Breast epithelium (tissue), 3 donors: ENCODE data around the gene RUFY1.

Source experiments
- POLR2A ChIP-seq: fragments of 450-650 bp; IDR thresholded peaks from one replicate; pipeline ENCODE4 v1.6.1; 2016; ENCODE audit warnings: antibody characterized with exemption, mild to moderate bottlenecking, moderate library complexity
- POLR2AphosphoS5 ChIP-seq, 3 donors: sonication (generic); formaldehyde crosslinking; IDR thresholded peaks; one replicate each; pipeline ENCODE4 v1.6.1; 2017; ENCODE audit warnings: antibody characterized with exemption in 3 of 3
- TF ChIP-seq, protein P1 (sequence below), 3 donors: fragments of 450-650 bp; IDR thresholded peaks; one replicate each; pipeline ENCODE4 v1.5.1; 2016 to 2017; ENCODE audit warnings: antibody characterized with exemption in 3 of 3, mild to moderate bottlenecking in 3 of 3, moderate library complexity in 3 of 3

DNA sequence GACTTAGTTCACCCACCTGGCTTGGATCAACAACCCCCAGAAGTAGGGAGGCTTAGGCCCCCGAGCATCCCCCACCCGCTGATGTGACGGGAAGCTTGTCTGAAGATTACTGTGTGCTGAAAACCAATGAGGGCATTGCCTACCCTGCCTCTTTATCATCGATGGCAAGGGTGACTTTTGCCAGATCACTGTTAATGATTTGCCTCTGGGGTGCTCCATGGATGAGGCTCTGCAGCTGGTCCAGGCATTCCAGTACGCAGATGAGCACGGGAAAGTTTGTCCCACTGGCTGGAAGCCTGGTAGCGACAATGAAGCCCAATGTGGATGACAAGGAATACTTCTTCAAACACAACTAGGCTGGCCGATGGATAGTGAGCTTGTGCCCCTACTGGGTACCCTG lies 22.0 kb downstream of the RUFY1 start:
- TF ChIP-seq POLR2AphosphoS5 (IDR thresholded peaks at IDR 0.05) (no peak), POLR2A (no peak)
- TF ChIP-seq, protein P1, sequence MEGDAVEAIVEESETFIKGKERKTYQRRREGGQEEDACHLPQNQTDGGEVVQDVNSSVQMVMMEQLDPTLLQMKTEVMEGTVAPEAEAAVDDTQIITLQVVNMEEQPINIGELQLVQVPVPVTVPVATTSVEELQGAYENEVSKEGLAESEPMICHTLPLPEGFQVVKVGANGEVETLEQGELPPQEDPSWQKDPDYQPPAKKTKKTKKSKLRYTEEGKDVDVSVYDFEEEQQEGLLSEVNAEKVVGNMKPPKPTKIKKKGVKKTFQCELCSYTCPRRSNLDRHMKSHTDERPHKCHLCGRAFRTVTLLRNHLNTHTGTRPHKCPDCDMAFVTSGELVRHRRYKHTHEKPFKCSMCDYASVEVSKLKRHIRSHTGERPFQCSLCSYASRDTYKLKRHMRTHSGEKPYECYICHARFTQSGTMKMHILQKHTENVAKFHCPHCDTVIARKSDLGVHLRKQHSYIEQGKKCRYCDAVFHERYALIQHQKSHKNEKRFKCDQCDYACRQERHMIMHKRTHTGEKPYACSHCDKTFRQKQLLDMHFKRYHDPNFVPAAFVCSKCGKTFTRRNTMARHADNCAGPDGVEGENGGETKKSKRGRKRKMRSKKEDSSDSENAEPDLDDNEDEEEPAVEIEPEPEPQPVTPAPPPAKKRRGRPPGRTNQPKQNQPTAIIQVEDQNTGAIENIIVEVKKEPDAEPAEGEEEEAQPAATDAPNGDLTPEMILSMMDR (IDR thresholded peaks at IDR 0.05): no peak
